Cardiac muscle cell (in vitro differentiated cells and primary cell): ENCODE results near the gene LIN28B. TPM values are rescaled to one million over a fixed set of nuclear protein-coding genes. Genes with fewer than 3 reads are reported as not detected.
A peak's percentile ranks its signal among the peaks of the same experiment; 100 is the strongest.
"Not testable (repeated sequence)": the region's sequence is repeated elsewhere in the genome, so short reads cannot be mapped to it uniquely, and the experiment has no call there.

Experiments used
- DNase-seq, 2 donors: peaks; one replicate each; pipeline versions ENCODE4 v3.0.0 to v3.0.0-alpha.2; 2010 to 2017; ENCODE audit warnings: low read depth in 1 of 2, low spot score in 1 of 2
- H3K27ac ChIP-seq: fragments of 200-600 bp; sonication (generic); 2 replicates; pipeline ENCODE4 v1.5.1; 2016
- H3K27me3 ChIP-seq: fragments of 200-600 bp; sonication (generic); 2 replicates; pipeline ENCODE4 v1.6.0; 2016; ENCODE audit warnings: control low read depth
- H3K36me3 ChIP-seq: fragments of 200-600 bp; sonication (generic); 2 replicates; pipeline ENCODE4 v1.5.1; 2016; ENCODE audit warnings: control low read depth
- H3K4me1 ChIP-seq: fragments of 200-600 bp; sonication (generic); 2 replicates; pipeline ENCODE4 v1.8.1; 2017; ENCODE audit warnings: low read depth, mild to moderate bottlenecking, mixed run types
- H3K4me3 ChIP-seq: fragments of 200-600 bp; sonication (generic); 2 replicates; pipeline ENCODE4 v1.5.1; 2016; ENCODE audit warnings: mild to moderate bottlenecking
- H3K9me3 ChIP-seq: fragments of 200-600 bp; sonication (generic); 2 replicates; pipeline ENCODE4 v1.5.1; 2017; ENCODE audit warnings: low read depth, mild to moderate bottlenecking, control low read depth
- polyA plus RNA-seq: library from polyadenylated mRNA; unstranded; fragments of >200 nt; fragmentation: Nextera tagmentation; extraction: Ambion mirVana; gene quantifications from 2 replicates; pipeline ENCODE4 v1.2.1, GENCODE V29; 2016
- total RNA-seq: library from RNA; depleted of rRNA; stranded (reverse); fragments of >200 nt; gene quantifications from 2 replicates; pipeline ENCODE4 v1.2.3, GENCODE V29; 2016
- TF ChIP-seq, protein P1 (sequence below): IDR thresholded peaks from 2 replicates; pipeline ENCODE4 v1.5.1; 2012; ENCODE audit warnings: low read depth, mild to moderate bottlenecking, low read length

LIN28B gene
- total and polyA plus RNA-seq, 2 experiments from 2014 or later = 6.8 to 18.6 TPM

DNA sequence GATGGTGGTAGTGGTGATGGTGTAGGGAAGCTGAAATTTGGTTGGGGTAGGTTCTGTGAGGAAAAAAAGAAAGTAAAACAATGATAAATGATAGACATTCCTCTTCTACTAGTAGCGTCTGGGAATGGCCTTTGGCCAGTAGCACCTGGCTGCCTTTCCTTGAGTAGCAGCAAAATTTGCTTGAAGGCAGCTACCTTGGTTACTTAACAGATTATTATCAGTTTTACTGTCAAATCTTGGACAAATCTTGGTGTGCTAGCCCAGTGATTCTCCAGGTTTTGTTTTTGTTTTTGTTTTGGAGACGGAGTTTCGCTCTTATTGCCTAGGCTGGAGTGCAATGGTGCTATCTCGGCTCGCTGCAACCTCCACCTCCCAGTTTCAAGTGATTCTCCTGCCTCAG is 26.4 kb downstream of the LIN28B start:
- no peak for DNase-seq
- Histone ChIP-seq H3K27ac (peak overlapping the region; percentile 44), H3K9me3 (no peaks in the 10 kb centered on the region), H3K4me1 (peaks cover 30% of the 10 kb centered on the region), H3K4me3 (no peak overlapping the region), H3K27me3 (no peaks in the 10 kb centered on the region), H3K36me3 (peaks cover 7% of the 10 kb centered on the region)
- TF ChIP-seq, protein P1, sequence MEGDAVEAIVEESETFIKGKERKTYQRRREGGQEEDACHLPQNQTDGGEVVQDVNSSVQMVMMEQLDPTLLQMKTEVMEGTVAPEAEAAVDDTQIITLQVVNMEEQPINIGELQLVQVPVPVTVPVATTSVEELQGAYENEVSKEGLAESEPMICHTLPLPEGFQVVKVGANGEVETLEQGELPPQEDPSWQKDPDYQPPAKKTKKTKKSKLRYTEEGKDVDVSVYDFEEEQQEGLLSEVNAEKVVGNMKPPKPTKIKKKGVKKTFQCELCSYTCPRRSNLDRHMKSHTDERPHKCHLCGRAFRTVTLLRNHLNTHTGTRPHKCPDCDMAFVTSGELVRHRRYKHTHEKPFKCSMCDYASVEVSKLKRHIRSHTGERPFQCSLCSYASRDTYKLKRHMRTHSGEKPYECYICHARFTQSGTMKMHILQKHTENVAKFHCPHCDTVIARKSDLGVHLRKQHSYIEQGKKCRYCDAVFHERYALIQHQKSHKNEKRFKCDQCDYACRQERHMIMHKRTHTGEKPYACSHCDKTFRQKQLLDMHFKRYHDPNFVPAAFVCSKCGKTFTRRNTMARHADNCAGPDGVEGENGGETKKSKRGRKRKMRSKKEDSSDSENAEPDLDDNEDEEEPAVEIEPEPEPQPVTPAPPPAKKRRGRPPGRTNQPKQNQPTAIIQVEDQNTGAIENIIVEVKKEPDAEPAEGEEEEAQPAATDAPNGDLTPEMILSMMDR = no peak

GRCh38 chr6:104983776-104984175 is 26.9 kb downstream of the LIN28B start:
- no peak overlapping the region for H3K27ac ChIP-seq
- TF ChIP-seq, protein P1 = no peak
- no peaks in the 10 kb centered on the region for H3K27me3 ChIP-seq
- peaks cover 30% of the 10 kb centered on the region for H3K4me1 ChIP-seq
- no peak for DNase-seq
- peaks cover 5% of the 10 kb centered on the region for H3K36me3 ChIP-seq
- no peak overlapping the region for H3K4me3 ChIP-seq
- H3K9me3 ChIP-seq = no peaks in the 10 kb centered on the region

GRCh38 chr6:104984831-104985230 is 27.9 kb downstream of the LIN28B start:
- H3K4me3 ChIP-seq = no peak overlapping the region

GRCh38 chr6:104985875-104986274 is 29.0 kb downstream of the LIN28B start:
- H3K27ac ChIP-seq, H3K9me3 ChIP-seq, H3K27me3 ChIP-seq, H3K36me3 ChIP-seq, H3K4me3 ChIP-seq, DNase-seq: not testable (repeated sequence)
- H3K4me1 ChIP-seq = peaks cover 15% of the 10 kb centered on the region

More at GRCh38 chr6:104984831-104985230, 27.9 kb downstream of the LIN28B start:
- H3K4me1 ChIP-seq = peaks cover 25% of the 10 kb centered on the region
- H3K9me3 ChIP-seq = no peaks in the 10 kb centered on the region
- peak overlapping the region; percentile 56 for H3K27ac ChIP-seq
- TF ChIP-seq, protein P1 = no peak
- H3K27me3 ChIP-seq = no peaks in the 10 kb centered on the region
- no peaks in the 10 kb centered on the region for H3K36me3 ChIP-seq
- no peak for DNase-seq

- H3K36me3 ChIP-seq = no peaks in the 10 kb centered on the region
- H3K9me3 ChIP-seq = no peaks in the 10 kb centered on the region
- TF ChIP-seq, protein P1 = no peak
- no peaks in the 10 kb centered on the region for H3K27me3 ChIP-seq
- H3K27ac ChIP-seq = peak overlapping the region; percentile 44
- H3K4me3 ChIP-seq = no peak overlapping the region
- DNase-seq = no peak
- H3K4me1 ChIP-seq = peaks cover 7% of the 10 kb centered on the region
Measured at GRCh38 chr6:104986625-104987024, 29.7 kb downstream of the LIN28B start.

GRCh38 chr6:104987218-104987617 is 30.3 kb downstream of the LIN28B start:
- no peak overlapping the region for H3K4me3 ChIP-seq
- no peaks in the 10 kb centered on the region for H3K36me3 ChIP-seq
- H3K9me3 ChIP-seq = no peaks in the 10 kb centered on the region
- H3K4me1 ChIP-seq = peaks cover 4% of the 10 kb centered on the region
- DNase-seq = no peak
- no peaks in the 10 kb centered on the region for H3K27me3 ChIP-seq
- TF ChIP-seq, protein P1 = no peak
- H3K27ac ChIP-seq = no peak overlapping the region
